H9 (cell line): ENCODE results near the gene LRP8. TPM values are rescaled to one million over a fixed set of nuclear protein-coding genes. Genes with fewer than 3 reads are reported as not detected.

Experiments
- DNase-seq: peaks from one replicate; pipeline ENCODE4 v3.0.0-alpha.2; 2017
- H2AFZ ChIP-seq: one replicate; pipeline ENCODE4 v1.6.1; 2013; ENCODE audit warnings: mild to moderate bottlenecking, low read length, control low read depth, moderate library complexity
- H2AK5ac ChIP-seq: 2 replicates; pipeline ENCODE4 v1.6.1; 2013; ENCODE audit warnings: low read length, control low read depth, mixed read lengths; ENCODE audit not compliant: insufficient read length
- H2BK120ac ChIP-seq: one replicate; pipeline ENCODE4 v1.6.1; 2013; ENCODE audit warnings: low read depth, mild to moderate bottlenecking, low read length, control low read depth, inconsistent platforms; ENCODE audit not compliant: poor library complexity, severe bottlenecking
- H2BK12ac ChIP-seq: 2 replicates; pipeline ENCODE4 v1.6.1; 2013; ENCODE audit warnings: low read length, control low read depth, mixed read lengths, low read depth; ENCODE audit not compliant: insufficient read length
- H2BK15ac ChIP-seq: 2 replicates; pipeline ENCODE4 v1.6.1; 2013; ENCODE audit warnings: low read depth, low read length, control low read depth
- H2BK20ac ChIP-seq: one replicate; pipeline ENCODE4 v1.6.1; 2013; ENCODE audit warnings: low read depth, mild to moderate bottlenecking, low read length, control low read depth, inconsistent platforms; ENCODE audit not compliant: poor library complexity, severe bottlenecking
- H2BK5ac ChIP-seq: 2 replicates; pipeline ENCODE4 v1.6.1; 2013; ENCODE audit warnings: low read length, control low read depth, mixed read lengths; ENCODE audit not compliant: insufficient read length
- H3K14ac ChIP-seq: 2 replicates; pipeline ENCODE4 v1.6.1; 2013; ENCODE audit warnings: low read length, control low read depth; ENCODE audit not compliant: insufficient read depth
- H3K18ac ChIP-seq: 2 replicates; pipeline ENCODE4 v1.6.1; 2013; ENCODE audit warnings: low read depth, mild to moderate bottlenecking, mixed read lengths, low read length, control low read depth; ENCODE audit not compliant: insufficient read length
- H3K23ac ChIP-seq: 2 replicates; pipeline ENCODE4 v1.6.1; 2013; ENCODE audit warnings: low read length, control low read depth, mixed read lengths, low read depth; ENCODE audit not compliant: insufficient read length
- H3K23me2 ChIP-seq: 2 replicates; pipeline ENCODE4 v1.6.1; 2013; ENCODE audit warnings: low read depth, mild to moderate bottlenecking, mixed read lengths, low read length, control low read depth; ENCODE audit not compliant: insufficient read length, poor library complexity, severe bottlenecking
- H3K27ac ChIP-seq: 2 replicates; pipeline ENCODE4 v1.5.1; 2013; ENCODE audit warnings: low read length, control low read depth, mixed read lengths, low read depth; ENCODE audit not compliant: insufficient read length
- H3K27me3 ChIP-seq: 2 replicates; pipeline ENCODE4 v1.6.1; 2013; ENCODE audit warnings: low read length, control low read depth, inconsistent platforms; ENCODE audit not compliant: insufficient read depth
- H3K4ac ChIP-seq: 2 replicates; pipeline ENCODE4 v1.6.1; 2013; ENCODE audit warnings: low read depth, mild to moderate bottlenecking, control low read depth, inconsistent platforms, low read length, moderate library complexity
- H3K4me1 ChIP-seq: 2 replicates; pipeline ENCODE4 v1.6.1; 2013; ENCODE audit warnings: low read length, control low read depth, inconsistent platforms; ENCODE audit not compliant: insufficient read depth
- H3K4me2 ChIP-seq: 2 replicates; pipeline ENCODE4 v1.6.1; 2013; ENCODE audit warnings: low read length, control low read depth, mixed read lengths; ENCODE audit not compliant: insufficient read length, insufficient read depth
- H3K56ac ChIP-seq: 2 replicates; pipeline ENCODE4 v1.6.1; 2013; ENCODE audit warnings: low read depth, mild to moderate bottlenecking, mixed read lengths, low read length, control low read depth; ENCODE audit not compliant: insufficient read length
- H3K79me1 ChIP-seq: 2 replicates; pipeline ENCODE4 v1.6.1; 2013; ENCODE audit warnings: low read depth, mild to moderate bottlenecking, moderate library complexity, low read length, control low read depth, inconsistent platforms; ENCODE audit not compliant: insufficient read depth, poor library complexity, severe bottlenecking
- H3K79me2 ChIP-seq: 2 replicates; pipeline ENCODE4 v1.6.1; 2013; ENCODE audit warnings: low read length, control low read depth, inconsistent platforms; ENCODE audit not compliant: insufficient read depth
- H3K9ac ChIP-seq: 2 replicates; pipeline ENCODE4 v1.6.1; 2013; ENCODE audit warnings: low read length, control low read depth, mixed read lengths; ENCODE audit not compliant: insufficient read length; ENCODE audit errors: extremely low read depth
- H3K9me3 ChIP-seq: one replicate; pipeline ENCODE4 v1.6.1; 2013; ENCODE audit warnings: low read depth, low read length, inconsistent platforms; ENCODE audit not compliant: control insufficient read depth
- H3T11ph ChIP-seq: one replicate; pipeline ENCODE4 v1.6.1; 2013; ENCODE audit warnings: mild to moderate bottlenecking, low read length, control low read depth, inconsistent platforms
- H4K20me1 ChIP-seq: one replicate; pipeline ENCODE4 v1.6.1; 2013; ENCODE audit not compliant: control insufficient read depth, insufficient read length, insufficient read depth
- H4K5ac ChIP-seq: 2 replicates; pipeline ENCODE4 v1.6.1; 2013; ENCODE audit warnings: low read depth, mild to moderate bottlenecking, mixed read lengths, low read length, control low read depth; ENCODE audit not compliant: insufficient read length
- H4K8ac ChIP-seq: replicated peaks from 2 replicates; pipeline ENCODE4 v1.6.1; 2013; ENCODE audit warnings: low read length, control low read depth, mixed read lengths, low read depth; ENCODE audit not compliant: insufficient read length
- H4K91ac ChIP-seq: 2 replicates; pipeline ENCODE4 v1.6.1; 2013; ENCODE audit warnings: low read depth, mild to moderate bottlenecking, moderate library complexity, mixed read lengths, low read length, control low read depth; ENCODE audit not compliant: insufficient read length
- H3K27ac Mint-ChIP-seq, 3 experiments: 2 replicates in 2 of 3; 3 replicates in 1 of 3; pipeline ENCODE4 v1.8.0; 2020 to 2021; ENCODE audit warnings: mixed read lengths in 3 of 3, mild to moderate bottlenecking in 1 of 3, moderate library complexity in 1 of 3
- H3K27me3 Mint-ChIP-seq: 2 replicates; pipeline ENCODE4 v1.8.0; 2021; ENCODE audit warnings: low read depth, mild to moderate bottlenecking, moderate library complexity, mixed read lengths
- H3K36me3 Mint-ChIP-seq, 3 experiments: 2 replicates in 2 of 3; 3 replicates in 1 of 3; pipeline ENCODE4 v1.8.0; 2020 to 2021; ENCODE audit warnings: low read depth in 3 of 3, mixed read lengths in 3 of 3; ENCODE audit not compliant: insufficient read depth in 1 of 3
- H3K4me1 Mint-ChIP-seq, 2 experiments: 2 replicates each; pipeline ENCODE4 v1.8.0; 2020; ENCODE audit warnings: mixed read lengths in 2 of 2
- H3K4me3 Mint-ChIP-seq, 2 experiments: 2 replicates in 1 of 2; 3 replicates in 1 of 2; pipeline ENCODE4 v1.8.0; 2020 to 2021; ENCODE audit warnings: mild to moderate bottlenecking in 2 of 2, mixed read lengths in 2 of 2, moderate library complexity in 1 of 2
- H3K9me3 Mint-ChIP-seq, 2 experiments: 2 replicates in 1 of 2; 3 replicates in 1 of 2; pipeline ENCODE4 v1.8.0; 2020; ENCODE audit warnings: mild to moderate bottlenecking in 2 of 2, mixed read lengths in 2 of 2, moderate library complexity in 1 of 2
- CTCF ChIP-seq: fragments of 200-600 bp; sonication (generic); conservative IDR thresholded peaks from 3 replicates; pipeline ENCODE4 v1.8.0; 2021; ENCODE audit warnings: antibody characterized with exemption, mild to moderate bottlenecking
- WGBS: extraction: QIAGEN DNeasy Blood & Tissue Kit; methylation state at CpG from one replicate; pipeline ENCODE4 v1.1.7; 2013; ENCODE audit warnings: missing lambda C conversion rate, low lambda C conversion rate, mixed read lengths; ENCODE audit not compliant: insufficient read length; ENCODE audit errors: extremely low coverage; 5-methylcytosine and 5-hydroxymethylcytosine counted together
- total RNA-seq: library from RNA; stranded (reverse); gene quantifications from 2 replicates; pipeline ENCODE4 v1.2.1, GENCODE V29; 2021

LRP8 gene
- total RNA-seq, 1 experiment from 2014 or later = 78.6 TPM

GRCh38 chr1:53344921-53345838 lies 17.3 kb upstream of the LRP8 start:
- Histone ChIP-seq H3K18ac (no peak overlapping the region), H2BK20ac (no peak overlapping the region), H3K79me2 (no peaks in the 10 kb centered on the region), H2AK5ac (no peak overlapping the region), H3K4ac (no peak overlapping the region), H2BK15ac (no peak overlapping the region), H3K4me1 (no peaks in the 10 kb centered on the region), H3K14ac (no peak overlapping the region), H2BK120ac (no peak overlapping the region), H3K27me3 (no peaks in the 10 kb centered on the region; the same call in 1 of the 2 replicates), H4K20me1 (no peaks in the 10 kb centered on the region), H3K9me3 (no peaks in the 10 kb centered on the region), H3K56ac (no peak overlapping the region), H3K27ac (no peak overlapping the region), H2BK5ac (no peak overlapping the region), H3K23me2 (no peaks in the 10 kb centered on the region), H3K4me2 (no peak overlapping the region), H3K9ac (no peak overlapping the region), H3T11ph (no peak overlapping the region), H2AFZ (no peak overlapping the region), H2BK12ac (no peak overlapping the region), H4K5ac (no peak overlapping the region), H4K91ac (no peak overlapping the region), H4K8ac (no peak overlapping the region), H3K79me1 (no peaks in the 10 kb centered on the region), H3K23ac (no peak overlapping the region)
- peak; percentile 13 for DNase-seq
- H3K9me3 Mint-ChIP-seq = peaks cover 0 to 5% of the 10 kb centered on the region in 2 experiments; a peak in 3 of 5 replicates
- no peak overlapping the region for H3K27ac Mint-ChIP-seq
- H3K27me3 Mint-ChIP-seq = peaks cover 43% of the 10 kb centered on the region
- H3K4me3 Mint-ChIP-seq = no peak overlapping the region
- WGBS = no CpG with 5 or more reads among the region's 11 CpGs
- H3K36me3 Mint-ChIP-seq = no peaks in the 10 kb centered on the region
- no peak for TF ChIP-seq CTCF
- peaks cover 15 to 16% of the 10 kb centered on the region in 2 experiments for H3K4me1 Mint-ChIP-seq
